ENCODE results near the gene GDAP1L1.

Gene GDAP1L1

GRCh38 chr20:44264287-44264686 lies 17.2 kb downstream of the GDAP1L1 start:
- no peak overlapping the region for H3K9ac ChIP-seq (ENCODE audit: low read depth, low read length)
- H3K27me3 ChIP-seq (ENCODE audit: insufficient read depth, low read length), result no peaks in the 10 kb centered on the region
- H3K36me3 ChIP-seq (ENCODE audit: insufficient read depth, low read depth, low read length), result no peaks in the 10 kb centered on the region
- H3K4me1 ChIP-seq (ENCODE audit: insufficient read depth, low read length), result no peaks in the 10 kb centered on the region
- H3K4me3 ChIP-seq (ENCODE audit: low read length), result no peak overlapping the region
- no peaks in the 10 kb centered on the region for H3K9me3 ChIP-seq (ENCODE audit: insufficient read depth, low read depth, low read length)
- no peak overlapping the region for H3K27ac ChIP-seq (ENCODE audit: low read length)

DNA sequence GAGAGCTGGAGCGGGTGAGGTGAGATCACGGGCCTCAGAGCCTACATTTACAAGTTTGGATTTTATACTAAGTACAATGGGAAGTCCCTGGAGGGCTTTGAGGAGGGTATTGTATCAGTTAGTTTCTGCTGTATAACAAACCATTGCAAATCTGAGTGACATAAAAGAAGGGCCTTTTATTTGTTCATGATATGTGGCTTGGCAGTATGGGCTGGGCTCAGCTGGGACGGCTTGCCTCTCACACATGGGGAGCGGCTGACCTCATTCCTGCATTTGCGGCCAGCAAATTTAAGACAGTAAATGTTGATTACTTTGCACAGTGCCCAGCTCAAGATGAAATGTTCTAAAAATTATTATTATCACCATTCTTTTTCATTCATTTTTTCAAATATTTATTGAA lies 21.7 kb downstream of the GDAP1L1 start:
- Histone ChIP-seq H3K9ac (ENCODE audit: low read depth, low read length) (no peak overlapping the region), H3K4me3 (ENCODE audit: low read length) (no peak overlapping the region)

GRCh38 chr20:44271915-44272663 lies 25.0 kb downstream of the GDAP1L1 start:
- no peak overlapping the region; the same call in 1 of the 2 replicates for H3K4me3 ChIP-seq (ENCODE audit: low read length)
- H3K27ac ChIP-seq (ENCODE audit: low read length), result no peak overlapping the region
- H3K9ac ChIP-seq (ENCODE audit: low read depth, low read length), result no peak overlapping the region
- no peaks in the 10 kb centered on the region for H3K36me3 ChIP-seq (ENCODE audit: insufficient read depth, low read depth, low read length)
- H3K9me3 ChIP-seq (ENCODE audit: insufficient read depth, low read depth, low read length), result no peaks in the 10 kb centered on the region; the same call in 1 of the 2 replicates
- H3K27me3 ChIP-seq (ENCODE audit: insufficient read depth, low read length), result no peaks in the 10 kb centered on the region
- no peaks in the 10 kb centered on the region for H3K4me1 ChIP-seq (ENCODE audit: insufficient read depth, low read length)

More for the DNA sequence above, 21.7 kb downstream of the GDAP1L1 start:
- Histone ChIP-seq H3K9me3 (ENCODE audit: insufficient read depth, low read depth, low read length) (no peaks in the 10 kb centered on the region; the same call in 1 of the 2 replicates), H3K27me3 (ENCODE audit: insufficient read depth, low read length) (no peaks in the 10 kb centered on the region), H3K4me1 (ENCODE audit: insufficient read depth, low read length) (no peaks in the 10 kb centered on the region), H3K36me3 (ENCODE audit: insufficient read depth, low read depth, low read length) (no peaks in the 10 kb centered on the region), H3K27ac (ENCODE audit: low read length) (no peak overlapping the region)

DNA sequence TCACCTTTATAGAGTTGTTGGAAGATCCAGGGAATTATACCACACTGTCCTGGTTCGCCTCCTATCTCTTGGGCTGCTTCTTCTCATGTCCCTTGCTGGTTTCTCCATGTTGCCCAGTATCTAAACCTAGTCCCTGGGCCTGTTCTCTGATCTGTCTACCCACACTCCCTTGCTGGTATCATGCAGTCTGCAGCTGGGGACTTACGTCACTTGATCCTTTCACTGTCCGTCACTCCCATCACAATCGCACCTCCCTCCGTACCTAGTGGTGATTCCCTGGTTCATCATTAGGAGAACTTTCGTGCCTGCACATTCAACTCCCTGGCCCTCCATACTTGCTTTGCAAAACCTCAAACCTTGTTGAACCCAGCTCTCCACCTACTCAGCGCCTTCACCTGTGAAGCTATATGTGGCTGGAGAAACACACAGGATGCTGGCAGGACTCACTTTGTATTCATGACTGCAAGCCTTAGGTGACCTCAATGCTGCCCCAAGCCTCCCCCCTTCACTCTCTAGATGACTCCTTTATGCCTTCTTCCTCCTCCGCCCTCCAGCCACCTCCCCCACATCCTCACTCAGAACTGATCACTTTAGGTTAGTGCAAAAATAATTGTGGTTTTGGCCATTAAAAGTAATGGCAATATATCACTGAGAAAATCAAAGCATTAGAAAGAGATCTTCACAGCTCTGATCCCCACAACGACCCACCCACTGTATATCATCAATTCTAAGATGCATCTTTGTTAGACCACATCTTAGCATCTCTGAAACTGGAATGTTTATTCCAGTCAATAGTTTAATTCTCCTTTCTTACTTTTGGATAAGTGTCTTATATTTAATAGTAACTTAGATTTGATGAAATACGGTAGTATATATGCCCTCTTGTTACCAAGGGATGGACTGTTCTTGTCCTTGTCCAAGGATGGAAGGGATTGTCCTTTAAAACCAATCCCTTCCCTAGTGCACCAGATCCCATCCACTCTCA lies 26.4 kb downstream of the GDAP1L1 start:
- H3K9ac ChIP-seq (ENCODE audit: low read depth, low read length), result no peak overlapping the region
- no peaks in the 10 kb centered on the region for H3K36me3 ChIP-seq (ENCODE audit: insufficient read depth, low read depth, low read length)
- H3K27ac ChIP-seq (ENCODE audit: low read length), result no peak overlapping the region
- H3K9me3 ChIP-seq (ENCODE audit: insufficient read depth, low read depth, low read length), result no peaks in the 10 kb centered on the region; the same call in 1 of the 2 replicates
- no peaks in the 10 kb centered on the region for H3K27me3 ChIP-seq (ENCODE audit: insufficient read depth, low read length)
- no peaks in the 10 kb centered on the region for H3K4me1 ChIP-seq (ENCODE audit: insufficient read depth, low read length)
- H3K4me3 ChIP-seq (ENCODE audit: low read length), result no peak overlapping the region

- Histone ChIP-seq H3K4me1 (ENCODE audit: insufficient read depth, low read length) (no peaks in the 10 kb centered on the region), H3K36me3 (ENCODE audit: insufficient read depth, low read depth, low read length) (no peaks in the 10 kb centered on the region), H3K4me3 (ENCODE audit: low read length) (no peak overlapping the region), H3K9ac (ENCODE audit: low read depth, low read length) (no peak overlapping the region), H3K9me3 (ENCODE audit: insufficient read depth, low read depth, low read length) (no peaks in the 10 kb centered on the region; the same call in 1 of the 2 replicates), H3K27me3 (ENCODE audit: insufficient read depth, low read length) (no peaks in the 10 kb centered on the region), H3K27ac (ENCODE audit: low read length) (no peak overlapping the region)
Measured at GRCh38 chr20:44274303-44275017, 27.4 kb downstream of the GDAP1L1 start.

DNA sequence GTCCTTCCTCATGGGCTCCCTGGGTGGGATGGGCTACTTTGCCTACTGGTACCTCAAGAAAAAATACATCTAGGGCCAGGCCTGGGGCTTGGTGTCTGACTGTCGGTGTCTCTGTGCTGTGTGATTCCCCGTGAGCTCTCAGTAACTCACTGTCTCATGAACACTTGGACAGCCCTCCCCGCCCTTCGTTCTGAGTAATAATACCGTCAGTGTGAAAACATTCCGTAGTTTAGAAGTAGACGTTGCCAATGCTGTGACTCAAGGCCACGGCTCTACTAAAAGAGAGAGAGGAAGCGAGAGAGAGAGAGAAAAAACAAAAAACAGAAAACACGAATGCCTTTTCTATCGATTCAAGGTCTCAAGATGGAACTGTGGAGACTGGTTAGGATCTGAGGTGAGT lies 32.1 kb downstream of the GDAP1L1 start:
- no peak overlapping the region for H3K9ac ChIP-seq (ENCODE audit: low read depth, low read length)
- no peak overlapping the region for H3K27ac ChIP-seq (ENCODE audit: low read length)
- no peaks in the 10 kb centered on the region for H3K9me3 ChIP-seq (ENCODE audit: insufficient read depth, low read depth, low read length)
- no peaks in the 10 kb centered on the region for H3K36me3 ChIP-seq (ENCODE audit: insufficient read depth, low read depth, low read length)
- no peaks in the 10 kb centered on the region; the same call in 1 of the 2 replicates for H3K27me3 ChIP-seq (ENCODE audit: insufficient read depth, low read length)
- H3K4me1 ChIP-seq (ENCODE audit: insufficient read depth, low read length), result no peaks in the 10 kb centered on the region
- H3K4me3 ChIP-seq (ENCODE audit: low read length), result no peak overlapping the region

- Histone ChIP-seq H3K36me3 (ENCODE audit: insufficient read depth, low read depth, low read length) (no peaks in the 10 kb centered on the region), H3K9me3 (ENCODE audit: insufficient read depth, low read depth, low read length) (no peaks in the 10 kb centered on the region), H3K27ac (ENCODE audit: low read length) (no peak overlapping the region), H3K27me3 (ENCODE audit: insufficient read depth, low read length) (no peaks in the 10 kb centered on the region; the same call in 1 of the 2 replicates), H3K9ac (ENCODE audit: low read depth, low read length) (no peak overlapping the region), H3K4me1 (ENCODE audit: insufficient read depth, low read length) (no peaks in the 10 kb centered on the region), H3K4me3 (ENCODE audit: low read length) (no peak overlapping the region)
Measured at GRCh38 chr20:44280387-44280786, 33.3 kb downstream of the GDAP1L1 start.

- Histone ChIP-seq H3K36me3 (ENCODE audit: insufficient read depth, low read depth, low read length) (no peaks in the 10 kb centered on the region), H3K27ac (ENCODE audit: low read length) (no peak overlapping the region), H3K4me1 (ENCODE audit: insufficient read depth, low read length) (no peaks in the 10 kb centered on the region), H3K9me3 (ENCODE audit: insufficient read depth, low read depth, low read length) (no peaks in the 10 kb centered on the region), H3K4me3 (ENCODE audit: low read length) (no peak overlapping the region), H3K27me3 (ENCODE audit: insufficient read depth, low read length) (no peaks in the 10 kb centered on the region; the same call in 1 of the 2 replicates), H3K9ac (ENCODE audit: low read depth, low read length) (no peak overlapping the region)
Measured at GRCh38 chr20:44282192-44282591, 35.1 kb downstream of the GDAP1L1 start.

GRCh38 chr20:44284032-44284431 lies 36.9 kb downstream of the GDAP1L1 start:
- Histone ChIP-seq H3K9me3 (ENCODE audit: insufficient read depth, low read depth, low read length) (no peaks in the 10 kb centered on the region), H3K36me3 (ENCODE audit: insufficient read depth, low read depth, low read length) (no peaks in the 10 kb centered on the region), H3K27ac (ENCODE audit: low read length) (no peak overlapping the region), H3K27me3 (ENCODE audit: insufficient read depth, low read length) (no peaks in the 10 kb centered on the region; the same call in 1 of the 2 replicates), H3K4me1 (ENCODE audit: insufficient read depth, low read length) (no peaks in the 10 kb centered on the region), H3K4me3 (ENCODE audit: low read length) (no peak overlapping the region), H3K9ac (ENCODE audit: low read depth, low read length) (no peak overlapping the region)

DNA sequence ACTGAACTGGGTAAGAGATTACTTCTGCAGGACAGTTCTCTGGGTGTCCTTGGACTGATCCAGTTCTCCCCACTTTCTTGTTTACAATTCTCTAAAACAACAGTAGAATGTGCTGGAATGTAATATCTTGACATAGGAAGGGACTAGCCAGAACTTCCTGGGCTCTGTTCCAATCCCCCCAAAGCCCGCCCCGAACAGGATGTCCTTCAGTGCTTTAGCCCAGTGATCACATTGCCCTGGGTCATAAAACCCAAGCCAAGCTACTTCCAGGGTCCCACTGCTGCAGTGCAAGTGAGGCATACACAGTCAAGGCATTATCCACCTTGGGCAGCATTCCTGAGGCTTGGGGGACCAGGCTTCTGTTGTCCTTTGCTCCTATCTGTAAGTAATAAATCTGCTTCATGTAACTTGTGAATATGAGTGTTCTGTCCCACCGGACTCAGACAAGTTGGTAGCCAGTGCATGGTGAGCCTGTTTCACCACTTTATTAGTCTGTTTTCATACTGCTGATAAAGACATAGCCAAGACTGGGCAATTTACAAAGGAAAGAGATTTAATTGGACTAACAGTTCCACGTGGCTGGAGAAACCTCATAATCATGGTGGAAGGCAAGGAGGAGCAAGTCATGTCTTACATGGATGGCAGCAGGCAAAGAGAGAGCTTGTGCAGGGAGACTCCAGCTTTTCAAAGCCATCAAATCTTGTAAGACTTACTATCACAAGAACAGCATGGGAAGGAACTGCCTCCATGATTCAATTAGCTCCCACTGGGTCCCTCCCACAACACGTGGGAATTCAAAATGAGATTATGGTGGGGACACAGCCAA lies 40.4 kb downstream of the GDAP1L1 start:
- no peaks in the 10 kb centered on the region for H3K36me3 ChIP-seq (ENCODE audit: insufficient read depth, low read depth, low read length)
- H3K4me3 ChIP-seq (ENCODE audit: low read length), result no peak overlapping the region
- no peaks in the 10 kb centered on the region for H3K4me1 ChIP-seq (ENCODE audit: insufficient read depth, low read length)
- no peaks in the 10 kb centered on the region for H3K27me3 ChIP-seq (ENCODE audit: insufficient read depth, low read length)
- H3K9ac ChIP-seq (ENCODE audit: low read depth, low read length), result no peak overlapping the region
- H3K9me3 ChIP-seq (ENCODE audit: insufficient read depth, low read depth, low read length), result no peaks in the 10 kb centered on the region
- H3K27ac ChIP-seq (ENCODE audit: low read length), result no peak overlapping the region

DNA sequence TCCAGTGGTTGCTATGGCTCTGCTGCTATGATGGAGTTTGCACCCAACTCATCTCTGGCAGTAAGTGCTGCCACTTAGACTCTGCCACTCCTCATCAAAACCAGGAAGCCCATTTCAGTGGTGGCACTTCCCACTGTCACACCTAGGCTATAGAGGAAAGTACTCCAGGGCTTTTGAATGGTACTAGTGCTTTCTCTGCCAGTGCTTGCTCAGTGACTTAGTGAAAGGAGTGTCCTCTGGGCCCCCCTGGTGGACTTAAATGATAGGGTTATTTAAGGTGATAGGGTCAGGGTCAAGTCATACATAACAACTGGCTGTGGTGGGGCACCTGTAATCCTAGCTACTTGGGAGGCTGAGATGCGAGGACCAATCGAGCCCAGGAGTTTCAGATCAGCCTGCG lies 41.1 kb downstream of the GDAP1L1 start:
- no peaks in the 10 kb centered on the region for H3K27me3 ChIP-seq (ENCODE audit: insufficient read depth, low read length)
- H3K36me3 ChIP-seq (ENCODE audit: insufficient read depth, low read depth, low read length), result no peaks in the 10 kb centered on the region
- H3K4me1 ChIP-seq (ENCODE audit: insufficient read depth, low read length), result no peaks in the 10 kb centered on the region
- no peak overlapping the region for H3K9ac ChIP-seq (ENCODE audit: low read depth, low read length)
- H3K4me3 ChIP-seq (ENCODE audit: low read length), result no peak overlapping the region
- no peaks in the 10 kb centered on the region for H3K9me3 ChIP-seq (ENCODE audit: insufficient read depth, low read depth, low read length)
- no peak overlapping the region for H3K27ac ChIP-seq (ENCODE audit: low read length)
